ENCODE results near the gene ASL. TPM values are rescaled to one million over a fixed set of nuclear protein-coding genes. Genes with fewer than 3 reads are reported as not detected.
"Not testable (repeated sequence)": the region's sequence is repeated elsewhere in the genome, so short reads cannot be mapped to it uniquely, and the experiment has no call there.

ASL gene
- total RNA-seq, 4 donors from 2014 or later = 14.6 to 29.0 (median 27.9) TPM

GRCh38 chr7:66039094-66039670 is 36.4 kb upstream of the ASL start:
- WGBS, 2 donors = 89 to 91% methylated on average over 3 of the region's 3 CpGs
- no peak overlapping the region for H3K4me3 ChIP-seq (ENCODE audit: low read depth, poor library complexity, severe bottlenecking)
- TF ChIP-seq, protein P1, sequence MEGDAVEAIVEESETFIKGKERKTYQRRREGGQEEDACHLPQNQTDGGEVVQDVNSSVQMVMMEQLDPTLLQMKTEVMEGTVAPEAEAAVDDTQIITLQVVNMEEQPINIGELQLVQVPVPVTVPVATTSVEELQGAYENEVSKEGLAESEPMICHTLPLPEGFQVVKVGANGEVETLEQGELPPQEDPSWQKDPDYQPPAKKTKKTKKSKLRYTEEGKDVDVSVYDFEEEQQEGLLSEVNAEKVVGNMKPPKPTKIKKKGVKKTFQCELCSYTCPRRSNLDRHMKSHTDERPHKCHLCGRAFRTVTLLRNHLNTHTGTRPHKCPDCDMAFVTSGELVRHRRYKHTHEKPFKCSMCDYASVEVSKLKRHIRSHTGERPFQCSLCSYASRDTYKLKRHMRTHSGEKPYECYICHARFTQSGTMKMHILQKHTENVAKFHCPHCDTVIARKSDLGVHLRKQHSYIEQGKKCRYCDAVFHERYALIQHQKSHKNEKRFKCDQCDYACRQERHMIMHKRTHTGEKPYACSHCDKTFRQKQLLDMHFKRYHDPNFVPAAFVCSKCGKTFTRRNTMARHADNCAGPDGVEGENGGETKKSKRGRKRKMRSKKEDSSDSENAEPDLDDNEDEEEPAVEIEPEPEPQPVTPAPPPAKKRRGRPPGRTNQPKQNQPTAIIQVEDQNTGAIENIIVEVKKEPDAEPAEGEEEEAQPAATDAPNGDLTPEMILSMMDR (IDR thresholded peaks at IDR 0.05) = no peak
- TF ChIP-seq POLR2A (IDR thresholded peaks at IDR 0.05) = no peak
- DNase-seq (ENCODE audit: low spot score in 2 of 2) = no peak
- intact Hi-C loops (cut with DNase I; ENCODE audit: low total_unique reads) = no loop called here

DNA sequence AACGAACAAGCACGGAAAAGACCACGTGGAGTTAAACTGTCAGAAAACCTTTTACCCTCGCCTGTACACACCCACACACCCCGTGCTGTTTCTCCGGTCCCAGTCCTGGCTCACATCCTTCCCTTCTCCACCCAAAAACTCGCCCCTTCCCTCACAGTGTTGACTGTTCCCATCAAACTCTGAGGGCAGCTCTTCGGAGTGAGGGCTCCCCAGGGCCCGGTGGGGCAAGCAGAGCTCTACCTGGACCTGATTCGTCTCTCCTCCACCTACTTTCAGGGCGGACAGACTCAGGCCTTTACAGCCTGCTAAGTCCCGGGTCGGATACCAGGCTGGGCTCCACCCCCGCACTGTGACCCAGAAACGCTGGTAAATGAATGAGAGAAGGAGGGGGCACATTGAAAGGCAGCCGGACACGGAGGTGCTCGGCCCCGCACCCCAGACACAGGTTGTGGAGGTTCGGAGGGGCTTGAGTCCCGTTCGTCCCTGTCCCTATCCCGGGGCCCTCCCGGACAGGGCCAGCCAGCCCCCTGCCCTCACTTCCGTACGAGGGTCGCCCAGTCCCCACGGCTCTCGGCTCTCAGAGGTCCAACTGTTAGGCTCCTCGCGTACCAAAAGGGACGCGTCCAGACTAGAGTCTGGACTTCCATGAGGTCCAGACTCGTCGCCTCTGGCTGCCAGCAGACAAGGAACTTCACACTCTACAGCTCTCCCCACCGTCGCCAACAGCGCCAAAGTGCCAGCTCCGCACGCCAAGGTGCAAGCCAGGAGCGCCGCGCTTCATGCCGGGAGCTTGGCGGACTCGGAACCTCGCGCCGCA is 31.7 kb upstream of the ASL start:
- DNase-seq (ENCODE audit: low spot score in 2 of 2) = peak; percentile 27 to 90
- H3K4me3 ChIP-seq (ENCODE audit: low read depth, poor library complexity, severe bottlenecking) = peak overlapping the region; percentile 29
- intact Hi-C loops (cut with DNase I; ENCODE audit: low total_unique reads) = no loop called here
- TF ChIP-seq, protein P1 (IDR thresholded peaks at IDR 0.05) = no peak
- no peak for TF ChIP-seq POLR2A (IDR thresholded peaks at IDR 0.05)
- 7 to 9% methylated on average over 38 to 39 of the region's 49 CpGs for WGBS, 2 donors

- H3K4me3 ChIP-seq (ENCODE audit: low read depth, poor library complexity, severe bottlenecking); intact Hi-C loops (cut with DNase I; ENCODE audit: low total_unique reads); DNase-seq (ENCODE audit: low spot score in 2 of 2): not testable (repeated sequence)
- WGBS, 2 donors = 17 to 21% methylated on average over 15 to 17 of the region's 17 CpGs
These were observed 31.1 kb upstream of the ASL start for GRCh38 chr7:66044498-66044854.

- TF ChIP-seq, protein P1 (IDR thresholded peaks at IDR 0.05) = no peak
- TF ChIP-seq POLR2A (IDR thresholded peaks at IDR 0.05) = no peak
- 59 to 63% methylated on average over 8 of the region's 8 CpGs for whole genome bisulfite sequencing, 2 donors
- no peak overlapping the region for H3K4me3 ChIP-seq (ENCODE audit: low read depth, poor library complexity, severe bottlenecking)
- intact Hi-C loops (cut with DNase I; ENCODE audit: low total_unique reads) = no loop called here
- no peak for DNase-seq (ENCODE audit: low spot score in 2 of 2)
These were observed 28.2 kb upstream of the ASL start for GRCh38 chr7:66047426-66047825.

GRCh38 chr7:66049886-66050285 is 25.7 kb upstream of the ASL start:
- intact Hi-C loops (cut with DNase I; ENCODE audit: low total_unique reads); DNase-seq (ENCODE audit: low spot score in 2 of 2); H3K4me3 ChIP-seq (ENCODE audit: low read depth, poor library complexity, severe bottlenecking): not testable (repeated sequence)
- 88 to 90% methylated on average over 4 of the region's 4 CpGs for WGBS, 2 donors

DNA sequence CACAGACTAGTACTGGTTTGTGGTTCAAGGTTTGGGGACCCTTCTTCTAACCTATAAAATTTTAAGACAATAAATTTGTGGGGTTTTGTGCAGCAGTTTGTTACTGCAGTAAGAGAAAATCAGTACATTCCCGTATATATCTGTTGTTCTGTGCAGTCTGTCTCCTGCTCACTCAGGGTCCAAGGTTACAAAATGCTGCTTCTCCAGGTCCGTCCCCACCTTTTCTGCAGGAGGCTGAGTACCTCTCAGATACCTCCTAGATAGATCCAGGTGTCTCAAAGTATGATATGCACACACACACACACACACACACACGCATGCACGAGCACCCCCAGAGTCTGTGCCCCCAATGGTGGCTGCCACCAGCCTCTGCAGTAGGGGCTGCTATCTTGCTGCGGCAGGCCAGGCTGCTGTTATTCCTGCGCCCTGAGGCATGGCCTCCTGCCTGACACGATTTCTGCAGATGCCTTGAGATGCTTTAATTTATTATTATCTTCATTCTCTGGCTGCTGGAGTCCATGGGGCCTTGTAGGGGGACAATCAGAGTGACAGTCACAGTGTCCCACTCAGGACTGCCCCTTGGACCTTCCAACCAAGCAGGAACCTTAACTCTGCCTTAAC is 25.2 kb upstream of the ASL start:
- TF ChIP-seq, protein P1 (IDR thresholded peaks at IDR 0.05) = no peak
- TF ChIP-seq POLR2A (IDR thresholded peaks at IDR 0.05) = no peak
- H3K4me3 ChIP-seq (ENCODE audit: low read depth, poor library complexity, severe bottlenecking) = no peak overlapping the region
- DNase-seq (ENCODE audit: low spot score in 2 of 2) = no peak
- 76 to 80% methylated on average over 7 of the region's 7 CpGs for WGBS, 2 donors
- intact Hi-C loops (cut with DNase I; ENCODE audit: low total_unique reads) = no loop called here
